ENCODE measurements around the gene ZNF672.
"Not testable (repeated sequence)": the region's sequence is repeated elsewhere in the genome, so short reads cannot be mapped to it uniquely, and the experiment has no call there.

ZNF672 gene

DNA sequence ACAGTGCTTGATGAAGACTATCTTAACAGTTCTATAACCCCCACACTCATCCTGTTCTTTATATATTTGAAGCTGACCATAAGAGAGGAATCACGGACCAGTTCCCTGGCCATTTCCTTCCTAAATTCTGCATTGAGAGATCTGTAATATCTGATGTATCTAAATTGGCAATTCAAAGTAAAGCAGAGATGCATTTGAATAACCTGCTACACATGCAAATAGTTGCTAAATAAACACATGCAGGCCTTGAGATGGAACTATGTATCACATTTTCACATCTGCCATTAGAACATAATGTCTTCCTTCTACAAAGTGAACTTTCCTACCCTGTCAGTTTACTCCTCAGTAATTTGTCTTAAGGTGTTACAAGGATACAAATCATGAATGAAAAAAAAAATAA lies 47.6 kb downstream of the ZNF672 start:
- no peaks in the 10 kb centered on the region for H3K36me3 Mint-ChIP-seq
- no peak overlapping the region for H3K27ac Mint-ChIP-seq
- H3K4me1 Mint-ChIP-seq: no peaks in the 10 kb centered on the region
- peaks cover 16% of the 10 kb centered on the region for H3K27me3 Mint-ChIP-seq
- no peak for DNase-seq
- no peaks in the 10 kb centered on the region for H3K9me3 Mint-ChIP-seq
- CTCF ChIA-PET: interaction anchor here (1.0 kb wide), 1 partner anchor 11 kb away, joined by 3 read pairs; no protein-coding TSS in a partner anchor
- H3K4me3 Mint-ChIP-seq: no peak overlapping the region

DNA sequence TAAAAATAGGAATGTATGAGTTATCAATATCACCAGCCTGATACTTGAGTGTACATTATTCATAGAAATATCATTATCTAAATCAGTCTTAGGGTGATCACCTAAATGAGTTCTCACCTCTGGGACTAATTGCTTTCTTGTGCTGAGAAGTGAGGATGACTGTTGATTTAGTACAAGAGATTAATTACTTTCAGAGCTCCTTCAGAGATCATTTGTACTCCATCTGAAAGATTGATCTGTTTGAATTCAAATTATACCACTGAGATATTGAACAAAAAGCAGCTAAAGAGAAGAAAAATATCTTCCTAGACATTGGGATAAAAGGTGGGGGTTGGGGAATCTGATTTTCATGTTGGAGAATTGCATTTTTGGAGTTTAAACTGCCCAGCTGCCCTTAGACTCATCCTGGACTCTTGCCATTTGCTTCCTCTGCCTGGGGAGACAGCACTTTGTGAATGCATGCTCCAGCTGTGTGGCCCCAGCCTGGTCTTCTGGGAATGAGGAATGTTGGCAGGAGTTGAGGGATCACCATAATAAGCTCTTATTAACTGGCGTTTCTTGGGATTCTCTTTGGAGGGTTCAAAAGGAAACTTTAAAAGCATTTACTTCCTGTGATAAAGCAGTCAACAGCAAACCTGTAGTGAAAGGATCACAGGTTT lies 48.3 kb downstream of the ZNF672 start:
- H3K4me1 Mint-ChIP-seq: no peaks in the 10 kb centered on the region
- H3K4me3 Mint-ChIP-seq: no peak overlapping the region
- CTCF ChIA-PET: interaction anchor here (1.0 kb wide), 1 partner anchor 59 kb away, joined by 4 read pairs; no protein-coding TSS in a partner anchor
- DNase-seq: no peak
- H3K9me3 Mint-ChIP-seq: no peaks in the 10 kb centered on the region
- H3K27me3 Mint-ChIP-seq: peaks cover 13% of the 10 kb centered on the region
- no peaks in the 10 kb centered on the region for H3K36me3 Mint-ChIP-seq
- H3K27ac Mint-ChIP-seq: no peak overlapping the region

DNA sequence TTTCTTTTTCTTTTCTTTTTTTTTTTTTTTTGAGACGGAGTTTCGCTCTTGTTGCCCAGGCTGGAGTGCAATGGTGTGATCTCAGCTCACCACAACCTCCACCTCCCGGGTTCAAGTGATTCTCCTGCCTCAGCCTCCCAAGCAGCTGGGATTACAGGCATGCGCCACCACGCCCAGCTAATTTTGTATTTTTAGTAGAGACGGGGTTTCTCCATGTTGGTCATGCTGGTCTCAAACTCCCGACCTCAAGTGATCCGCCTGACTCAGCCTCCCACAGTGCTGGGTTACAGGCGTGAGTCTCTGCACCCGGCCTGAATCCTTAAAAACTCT lies 51.9 kb downstream of the ZNF672 start:
- H3K4me1 Mint-ChIP-seq, H3K9me3 Mint-ChIP-seq, H3K4me3 Mint-ChIP-seq, H3K36me3 Mint-ChIP-seq, CTCF ChIA-PET, DNase-seq, H3K27ac Mint-ChIP-seq: not testable (repeated sequence)
- H3K27me3 Mint-ChIP-seq: peaks cover 15% of the 10 kb centered on the region

DNA sequence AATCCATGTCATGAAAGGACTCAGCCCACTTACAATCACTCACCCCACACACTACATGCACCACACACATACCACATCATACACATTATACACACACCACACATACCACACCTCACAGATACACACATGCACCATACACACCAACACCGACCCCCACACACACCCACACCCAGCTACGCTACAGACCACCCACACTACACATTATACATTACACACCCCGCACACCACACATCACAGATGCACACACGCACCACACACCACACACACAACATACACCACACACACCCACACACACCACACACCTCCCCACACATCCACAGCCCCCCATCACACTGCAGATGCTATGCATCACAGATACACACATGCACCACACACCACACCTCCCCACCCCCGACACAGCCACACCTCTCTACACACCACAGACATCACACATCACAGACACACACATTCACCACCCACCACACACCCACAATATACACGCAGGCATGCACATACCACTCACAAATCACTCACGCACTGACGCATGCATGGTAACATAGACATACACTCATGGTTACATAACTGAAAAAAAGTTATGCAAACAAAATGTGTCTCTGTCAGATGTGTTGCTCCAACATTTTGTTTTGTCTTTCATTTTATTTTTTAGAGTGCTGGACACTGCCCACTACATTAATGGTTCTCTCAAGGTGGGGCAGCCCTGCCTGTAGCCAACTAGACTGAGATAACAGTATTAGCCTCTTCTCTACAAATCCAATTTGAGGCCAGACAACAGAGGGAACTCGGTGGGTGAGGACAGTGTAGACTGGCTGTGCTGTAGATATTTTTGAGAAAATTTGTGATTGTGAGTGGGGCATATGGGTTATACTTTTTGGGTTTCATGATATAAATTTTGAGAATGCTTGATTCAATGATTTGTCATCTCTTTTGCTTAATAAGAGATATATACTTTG lies 52.8 kb downstream of the ZNF672 start:
- peaks cover 17% of the 10 kb centered on the region for H3K27me3 Mint-ChIP-seq
- H3K4me3 Mint-ChIP-seq: no peak overlapping the region
- H3K36me3 Mint-ChIP-seq: no peaks in the 10 kb centered on the region
- no peak for DNase-seq
- H3K9me3 Mint-ChIP-seq: no peaks in the 10 kb centered on the region
- CTCF ChIA-PET: no interaction called here
- no peak overlapping the region for H3K27ac Mint-ChIP-seq
- no peaks in the 10 kb centered on the region for H3K4me1 Mint-ChIP-seq

- Mint-ChIP-seq H3K9me3 (no peaks in the 10 kb centered on the region), H3K27me3 (peaks cover 21% of the 10 kb centered on the region), H3K27ac (no peak overlapping the region), H3K4me1 (no peaks in the 10 kb centered on the region), H3K36me3 (no peaks in the 10 kb centered on the region), H3K4me3 (no peak overlapping the region)
- CTCF ChIA-PET: no interaction called here
- no peak for DNase-seq
Measured at GRCh38 chr1:248891758-248892157, 53.7 kb downstream of the ZNF672 start.

DNA sequence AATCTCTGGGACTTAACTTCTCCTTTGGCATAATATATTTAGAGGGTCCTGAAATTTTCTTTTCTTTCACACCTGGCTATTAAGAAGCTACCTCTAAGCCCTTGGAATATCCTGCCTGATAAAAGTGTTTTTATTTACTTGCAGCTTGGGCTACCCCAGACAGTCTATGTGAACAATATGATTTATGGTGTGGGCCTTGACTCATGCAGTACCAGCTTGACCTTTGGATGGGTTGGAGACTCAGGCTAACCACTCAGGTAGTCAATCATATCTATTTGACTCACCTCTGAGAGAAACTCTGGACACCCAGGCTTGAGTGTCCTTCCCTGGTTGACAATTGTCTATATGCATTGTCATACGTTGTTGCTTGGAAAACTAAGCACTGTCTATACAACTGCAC lies 54.6 kb downstream of the ZNF672 start:
- Mint-ChIP-seq H3K36me3 (no peaks in the 10 kb centered on the region), H3K27me3 (peaks cover 25% of the 10 kb centered on the region), H3K27ac (no peak overlapping the region), H3K9me3 (no peaks in the 10 kb centered on the region), H3K4me3 (no peak overlapping the region), H3K4me1 (no peaks in the 10 kb centered on the region)
- CTCF ChIA-PET: no interaction called here
- DNase-seq: no peak

DNA sequence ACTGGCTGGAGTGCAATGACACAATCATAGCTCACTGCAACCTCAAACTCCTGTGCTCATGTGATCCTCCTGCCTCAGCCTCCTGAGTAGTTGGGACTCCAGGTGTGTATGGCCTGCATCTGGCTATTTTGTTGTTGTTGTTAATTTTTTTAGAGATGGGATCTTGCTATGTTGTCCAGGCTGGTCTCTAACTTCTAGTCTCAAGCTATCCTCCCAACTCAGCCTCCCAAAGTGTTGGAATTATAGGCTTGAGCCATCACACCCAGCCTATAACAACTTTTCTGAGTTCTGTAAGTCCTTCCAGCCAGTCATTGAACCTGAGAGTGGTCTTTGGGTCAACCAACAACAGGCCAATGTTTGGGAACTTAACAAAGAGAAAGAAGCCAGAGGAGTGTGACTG lies 56.8 kb downstream of the ZNF672 start:
- DNase-seq: no peak
- CTCF ChIA-PET: no interaction called here
- Mint-ChIP-seq H3K4me3 (no peak overlapping the region), H3K27ac (no peak overlapping the region), H3K27me3 (peaks cover 40% of the 10 kb centered on the region), H3K9me3 (no peaks in the 10 kb centered on the region), H3K36me3 (no peaks in the 10 kb centered on the region), H3K4me1 (no peaks in the 10 kb centered on the region)

- CTCF ChIA-PET: no interaction called here
- Mint-ChIP-seq H3K36me3 (no peaks in the 10 kb centered on the region), H3K4me1 (peaks cover 3% of the 10 kb centered on the region), H3K27me3 (peaks cover 48% of the 10 kb centered on the region), H3K4me3 (no peak overlapping the region), H3K9me3 (no peaks in the 10 kb centered on the region), H3K27ac (no peak overlapping the region)
- no peak for DNase-seq
Measured at GRCh38 chr1:248897412-248898337, 59.7 kb downstream of the ZNF672 start.
